Ovary (tissue), 9 donors: Measurements from ENCODE around the gene CCDC187. TPM values are rescaled to one million over a fixed set of nuclear protein-coding genes. Genes with fewer than 3 reads are reported as not detected.

ENCODE experiments used
- DNase-seq, 5 donors: peaks; one replicate each; pipeline ENCODE4 v3.0.0-alpha.2; 2019 to 2020
- H3K27ac ChIP-seq, 2 donors: fragments of 200-600 bp; one replicate each; pipeline versions ENCODE4 v1.5.1 to v1.8.0; 2019 to 2022
- H3K27me3 ChIP-seq: fragments of 200-600 bp; one replicate; pipeline ENCODE4 v1.8.0; 2022
- H3K36me3 ChIP-seq: fragments of 200-600 bp; sonication (generic); one replicate; pipeline ENCODE4 v1.5.1; 2019
- H3K4me1 ChIP-seq: one replicate; pipeline ENCODE4 v1.8.1; 2013; ENCODE audit warnings: mild to moderate bottlenecking, moderate library complexity; ENCODE audit not compliant: insufficient read depth
- H3K4me3 ChIP-seq: fragments of 200-600 bp; sonication (generic); one replicate; pipeline ENCODE4 v1.5.1; 2017
- H3K9me3 ChIP-seq, 2 donors: fragments of 200-600 bp in 1 of 2; sonication (generic) in 1 of 2; one replicate each; pipeline versions ENCODE4 v1.5.1 to v1.8.1; 2013 to 2019; ENCODE audit warnings: mild to moderate bottlenecking in 1 of 2, moderate library complexity in 1 of 2
- EP300 ChIP-seq: sonication (generic); formaldehyde crosslinking; IDR thresholded peaks from one replicate; pipeline ENCODE4 v1.6.1; 2017; ENCODE audit warnings: antibody characterized with exemption
- POLR2A ChIP-seq: fragments of 450-650 bp; IDR thresholded peaks from one replicate; pipeline ENCODE4 v1.6.1; 2017; ENCODE audit warnings: antibody characterized with exemption, mild to moderate bottlenecking, moderate library complexity
- WGBS, 3 donors: extraction: QIAGEN DNeasy Blood & Tissue Kit in 1 of 3; methylation state at CpG; one replicate each; pipeline versions ENCODE4 v1.1.5 to v1.1.7; 2013 to 2017; 5-methylcytosine and 5-hydroxymethylcytosine counted together
- intact Hi-C, 4 donors: fragments of 100-400 bp; cut with DNase I; formaldehyde crosslinking; loops; one replicate each; pipeline versions ENCODE4 v1.11.0 to v1.15.1; 2022 to 2023
- polyA plus RNA-seq, 2 donors: library from polyadenylated mRNA; stranded (reverse); fragments of 200-250 nt in 1 of 2; fragments of 350-450 nt in 1 of 2; fragmentation: Illumina TruSeq in 1 of 2; extraction: RNeasy Lipid Tissue Mini Kit (QIAGEN cat#74804) in 1 of 2; gene quantifications; one replicate each; pipeline ENCODE4 v1.2.3, GENCODE V29; 2013 to 2014
- total RNA-seq, 7 donors: library from RNA; depleted of rRNA in 2 of 7; stranded (reverse); fragments of >200 nt in 2 of 7; fragmentation: NEBNext Ultra II Directional in 3 of 7; extraction: Animal tissue kit (Norgen Biotek cat#: 25700) in 3 of 7; gene quantifications; one replicate each; pipeline versions ENCODE4 v1.1.0 to v1.2.4, GENCODE V29; 2016 to 2023
- TF ChIP-seq, protein P1 (sequence below), 3 donors: fragments of 450-650 bp in 2 of 3; fragments of 200-600 bp in 1 of 3; IDR thresholded peaks; one replicate each; pipeline versions ENCODE4 v1.5.1 to v1.8.0; 2016 to 2022; ENCODE audit warnings: antibody characterized with exemption in 3 of 3, mild to moderate bottlenecking in 1 of 3
- donor health status: DM: no; HTN: no; CAD: no; lungs with moderate emphysema.
- donor health status: DM: no; HTN: no; CAD: no.
- donor health status: Bipolar disorder and iron deficiency.
- donor health status: DM: yes; HTN: yes; CAD: no.
- donor health status: DM: no; HTN: no; CAD: no.
- donor health status: DM: yes; HTN: yes; CAD: no.

Gene CCDC187
- total and polyA plus RNA-seq, 9 donors: 0.02 to 15.7 (median 0.74) TPM; not detected in 1

DNA sequence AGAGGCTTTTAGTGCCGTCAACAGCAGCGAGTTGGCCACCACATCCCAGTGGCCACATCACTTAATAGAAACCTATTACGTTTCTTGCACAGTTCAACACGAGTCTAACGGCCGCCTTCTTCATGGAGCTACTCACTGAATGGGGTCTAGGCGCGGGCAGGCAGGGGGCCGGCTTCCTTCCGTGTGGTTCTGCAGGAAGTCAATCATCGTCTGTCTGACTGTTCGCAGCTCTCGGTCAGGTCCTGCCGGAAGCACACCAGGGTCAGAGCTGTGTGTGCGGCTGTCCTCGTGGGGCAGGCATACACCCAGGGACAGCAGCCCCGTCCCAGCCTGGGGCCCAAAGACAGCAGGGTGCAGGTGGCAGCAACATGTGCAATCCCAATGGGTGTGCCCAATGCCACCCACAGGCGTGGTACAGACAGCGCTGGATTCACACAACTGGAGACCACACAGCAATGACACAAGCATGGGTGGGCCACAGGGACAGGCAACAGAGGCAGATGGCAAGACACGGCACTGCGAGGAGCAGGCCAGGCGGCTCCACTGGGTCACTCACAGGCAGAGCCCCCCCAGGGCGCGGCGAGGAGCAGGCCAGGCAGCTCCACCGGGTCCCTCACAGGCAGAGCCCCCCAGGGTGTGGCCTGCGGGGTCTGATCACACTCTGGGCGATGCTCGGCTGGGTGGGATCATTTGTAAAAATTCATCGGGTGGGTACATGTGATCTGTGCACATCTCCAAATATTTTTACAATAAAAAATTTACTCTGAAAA lies 79.8 kb downstream of the CCDC187 start:
- no peak for DNase-seq
- H3K4me3 ChIP-seq: no peak overlapping the region
- no peaks in the 10 kb centered on the region for H3K9me3 ChIP-seq
- no peaks in the 10 kb centered on the region for H3K27me3 ChIP-seq
- intact Hi-C loops: no loop called here
- no peak overlapping the region for H3K27ac ChIP-seq
- TF ChIP-seq EP300 (no peak), POLR2A (no peak)
- TF ChIP-seq, protein P1, sequence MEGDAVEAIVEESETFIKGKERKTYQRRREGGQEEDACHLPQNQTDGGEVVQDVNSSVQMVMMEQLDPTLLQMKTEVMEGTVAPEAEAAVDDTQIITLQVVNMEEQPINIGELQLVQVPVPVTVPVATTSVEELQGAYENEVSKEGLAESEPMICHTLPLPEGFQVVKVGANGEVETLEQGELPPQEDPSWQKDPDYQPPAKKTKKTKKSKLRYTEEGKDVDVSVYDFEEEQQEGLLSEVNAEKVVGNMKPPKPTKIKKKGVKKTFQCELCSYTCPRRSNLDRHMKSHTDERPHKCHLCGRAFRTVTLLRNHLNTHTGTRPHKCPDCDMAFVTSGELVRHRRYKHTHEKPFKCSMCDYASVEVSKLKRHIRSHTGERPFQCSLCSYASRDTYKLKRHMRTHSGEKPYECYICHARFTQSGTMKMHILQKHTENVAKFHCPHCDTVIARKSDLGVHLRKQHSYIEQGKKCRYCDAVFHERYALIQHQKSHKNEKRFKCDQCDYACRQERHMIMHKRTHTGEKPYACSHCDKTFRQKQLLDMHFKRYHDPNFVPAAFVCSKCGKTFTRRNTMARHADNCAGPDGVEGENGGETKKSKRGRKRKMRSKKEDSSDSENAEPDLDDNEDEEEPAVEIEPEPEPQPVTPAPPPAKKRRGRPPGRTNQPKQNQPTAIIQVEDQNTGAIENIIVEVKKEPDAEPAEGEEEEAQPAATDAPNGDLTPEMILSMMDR (IDR thresholded peaks at IDR 0.05): no peak
- WGBS, 3 donors: 93 to 96% (median 95%) methylated on average over 30 of the region's 30 CpGs
- no peaks in the 10 kb centered on the region for H3K36me3 ChIP-seq
- peaks cover 2% of the 10 kb centered on the region for H3K4me1 ChIP-seq

DNA sequence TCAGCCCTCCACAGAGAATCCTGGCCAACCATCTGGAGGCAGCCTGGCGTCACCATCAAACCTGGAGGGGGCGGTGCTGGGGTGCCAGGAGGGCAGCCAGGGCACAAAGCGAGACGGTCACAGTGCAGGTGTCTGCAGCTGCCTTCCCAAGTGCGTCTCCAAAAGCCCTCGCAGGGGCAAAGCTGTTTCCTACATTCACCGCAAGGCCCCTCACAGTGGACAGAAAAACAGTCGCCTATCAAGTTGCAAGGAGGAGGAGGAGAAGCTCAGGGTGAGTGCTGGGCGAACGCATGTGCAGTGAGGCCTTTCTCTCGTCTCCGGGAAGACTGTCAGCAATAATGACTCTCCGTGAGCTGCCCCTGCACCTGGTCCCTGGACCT lies 81.0 kb downstream of the CCDC187 start:
- WGBS, 3 donors: 89 to 94% (median 93%) methylated on average over 13 of the region's 13 CpGs

DNA sequence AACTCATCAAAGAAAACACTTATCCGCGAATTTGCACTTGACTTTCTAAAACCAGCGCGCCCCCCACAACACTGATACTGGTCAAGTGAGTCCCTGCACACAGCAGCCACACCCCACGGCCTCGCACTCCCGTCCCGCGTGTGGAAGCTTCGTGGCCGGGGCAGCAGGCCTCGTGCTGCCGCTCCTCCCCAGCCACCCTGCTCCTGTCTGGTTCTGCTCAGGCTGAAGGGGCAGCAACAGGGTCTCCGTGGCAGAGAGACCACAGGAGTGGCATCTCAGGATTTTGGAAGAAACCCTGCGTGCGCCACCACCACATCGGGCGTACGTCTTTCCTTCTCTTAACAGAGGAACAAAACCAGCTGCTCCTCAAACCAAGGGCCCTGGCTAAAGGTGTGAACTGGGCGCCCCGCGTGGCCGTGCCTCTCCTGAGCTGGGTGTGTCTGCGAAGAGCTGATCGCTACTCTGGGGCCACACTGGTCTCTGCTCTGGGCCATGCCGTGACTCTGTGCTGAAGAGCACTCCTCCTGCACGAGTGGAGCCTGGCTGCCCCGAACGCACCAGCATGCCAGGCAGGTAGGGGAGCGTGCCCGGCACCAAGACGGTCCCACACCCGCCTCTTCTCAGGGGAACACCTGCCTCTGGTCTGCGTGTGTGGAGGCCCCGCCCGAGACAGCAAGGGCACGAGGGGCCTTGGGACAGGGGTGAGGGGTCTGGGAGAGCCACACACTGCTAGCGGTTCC lies 81.6 kb downstream of the CCDC187 start:
- DNase-seq: no peak
- Histone ChIP-seq H3K27ac (no peak overlapping the region), H3K36me3 (no peaks in the 10 kb centered on the region), H3K27me3 (no peaks in the 10 kb centered on the region), H3K9me3 (no peaks in the 10 kb centered on the region), H3K4me1 (no peaks in the 10 kb centered on the region), H3K4me3 (no peak overlapping the region)
- intact Hi-C loops: no loop called here
- WGBS, 3 donors: 93% methylated on average over 38 of the region's 38 CpGs
- TF ChIP-seq, protein P1 (IDR thresholded peaks at IDR 0.05): no peak
- TF ChIP-seq EP300 (no peak), POLR2A (no peak)

More for the DNA sequence above, 81.0 kb downstream of the CCDC187 start:
- no peak for DNase-seq
- no peaks in the 10 kb centered on the region for H3K36me3 ChIP-seq
- TF ChIP-seq POLR2A: no peak
- no peak for TF ChIP-seq EP300
- TF ChIP-seq, protein P1 (IDR thresholded peaks at IDR 0.05): no peak
- H3K4me1 ChIP-seq: no peaks in the 10 kb centered on the region
- no peak overlapping the region for H3K27ac ChIP-seq
- intact Hi-C loops: no loop called here
- no peak overlapping the region for H3K4me3 ChIP-seq
- H3K9me3 ChIP-seq: no peaks in the 10 kb centered on the region
- H3K27me3 ChIP-seq: no peaks in the 10 kb centered on the region

DNA sequence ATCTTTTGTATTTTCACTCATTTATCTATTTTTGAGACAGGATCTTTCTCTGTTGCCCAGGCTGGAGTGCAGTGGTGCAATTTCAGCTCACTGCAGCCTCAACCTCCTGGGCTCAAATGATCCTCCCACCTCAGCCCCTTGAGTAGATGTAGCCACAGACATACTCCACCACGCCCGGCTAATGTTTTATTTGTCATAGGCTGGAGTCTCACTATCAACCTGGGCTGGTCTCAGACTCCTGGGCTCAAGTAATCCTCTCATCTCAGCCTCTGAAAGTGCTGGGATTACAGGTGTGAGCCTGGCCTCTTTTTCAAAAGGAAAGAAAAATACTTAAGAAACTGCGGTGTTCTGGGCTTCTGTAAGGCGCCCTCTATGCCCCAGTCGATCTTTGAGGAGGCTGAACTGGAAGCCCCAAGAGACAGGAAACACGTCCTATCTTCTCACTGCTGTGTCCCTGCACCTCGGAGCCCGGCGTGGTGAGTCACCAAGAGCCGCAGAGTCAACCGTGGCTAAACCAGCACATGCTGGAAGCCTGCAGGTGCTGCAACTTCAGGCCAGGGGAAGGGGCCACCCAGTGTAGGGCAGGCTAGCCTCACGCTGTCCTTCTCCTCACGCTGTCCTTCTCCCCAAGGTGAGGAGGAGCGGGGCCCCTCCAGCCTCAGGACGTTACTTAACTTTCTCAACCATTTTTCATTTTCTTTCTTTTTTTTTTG lies 83.7 kb downstream of the CCDC187 start:
- Histone ChIP-seq H3K27me3 (no peaks in the 10 kb centered on the region), H3K27ac (no peak overlapping the region), H3K36me3 (no peaks in the 10 kb centered on the region), H3K9me3 (no peaks in the 10 kb centered on the region), H3K4me3 (no peak overlapping the region), H3K4me1 (no peaks in the 10 kb centered on the region)
- DNase-seq: no peak
- TF ChIP-seq EP300: no peak
- no peak for TF ChIP-seq POLR2A
- TF ChIP-seq, protein P1 (IDR thresholded peaks at IDR 0.05): no peak
- intact Hi-C loops: no loop called here
- WGBS, 3 donors: 87 to 88% (median 87%) methylated on average over 15 of the region's 15 CpGs
